CD14-positive monocyte (primary cell): Measurements from ENCODE around the gene XKR7. TPM values are rescaled to one million over a fixed set of nuclear protein-coding genes. Genes with fewer than 3 reads are reported as not detected.

Experiments
- DNase-seq, 3 donors: peaks; one replicate each; pipeline ENCODE4 v3.0.0-alpha.2; 2011 to 2022
- H2AFZ ChIP-seq: 2 replicates; pipeline ENCODE4 v1.6.0; 2012; ENCODE audit warnings: mild to moderate bottlenecking, low read depth, low read length, inconsistent platforms; ENCODE audit not compliant: insufficient read depth, poor library complexity, severe bottlenecking
- H3K27ac ChIP-seq, 2 donors: 1 replicate in 1 of 2; 2 replicates in 1 of 2; pipeline ENCODE4 v1.5.1; 2012 to 2013; ENCODE audit warnings: low read length in 2 of 2, control low read depth in 1 of 2, inconsistent platforms in 1 of 2, low read depth in 1 of 2, mild to moderate bottlenecking in 1 of 2
- H3K27me3 ChIP-seq, 2 donors: one replicate each; pipeline versions ENCODE4 v1.6.0 to v1.6.1; 2011 to 2013; ENCODE audit warnings: low read length in 2 of 2; ENCODE audit not compliant: control insufficient read depth in 2 of 2, insufficient read depth in 2 of 2
- H3K36me3 ChIP-seq, 2 donors: replicated peaks in 1 of 2; 1 replicate in 1 of 2; 2 replicates in 1 of 2; pipeline versions ENCODE4 v1.5.1 to v1.6.1; 2012 to 2013; ENCODE audit warnings: low read length in 2 of 2, control low read depth in 1 of 2, inconsistent platforms in 1 of 2, mild to moderate bottlenecking in 1 of 2; ENCODE audit not compliant: insufficient read depth in 2 of 2, control insufficient read depth in 1 of 2
- H3K4me1 ChIP-seq, 2 donors: 1 replicate in 1 of 2; 2 replicates in 1 of 2; pipeline versions ENCODE4 v1.5.1 to v1.6.1; 2012 to 2013; ENCODE audit warnings: low read length in 2 of 2, control low read depth in 1 of 2, inconsistent platforms in 1 of 2, mild to moderate bottlenecking in 1 of 2, moderate library complexity in 1 of 2; ENCODE audit not compliant: insufficient read depth in 2 of 2, control insufficient read depth in 1 of 2
- H3K4me2 ChIP-seq: replicated peaks from 2 replicates; pipeline ENCODE3; 2012; ENCODE audit warnings: low read length, moderate library complexity, mild to moderate bottlenecking; ENCODE audit not compliant: poor library complexity, severe bottlenecking; ENCODE audit errors: extremely low read depth
- H3K4me3 ChIP-seq, 3 experiments: fragments of 200-600 bp in 1 of 3; sonication (generic) in 1 of 3; replicated peaks in 1 of 3; 1 replicate in 2 of 3; 2 replicates in 1 of 3; pipeline ENCODE4 v1.5.1; 2011 to 2013; ENCODE audit warnings: low read length in 3 of 3, mild to moderate bottlenecking in 3 of 3, control low read depth in 2 of 3, low read depth in 2 of 3, inconsistent platforms in 1 of 3, moderate library complexity in 1 of 3
- H3K79me2 ChIP-seq: 2 replicates; pipeline ENCODE4 v1.6.0; 2012; ENCODE audit warnings: mild to moderate bottlenecking, control low read depth, inconsistent platforms, low read length, moderate library complexity; ENCODE audit not compliant: insufficient read depth
- H3K9ac ChIP-seq: 2 replicates; pipeline ENCODE4 v1.6.0; 2017; ENCODE audit warnings: low read length, mild to moderate bottlenecking; ENCODE audit not compliant: insufficient read depth, poor library complexity, severe bottlenecking
- H3K9me3 ChIP-seq, 2 donors: replicated peaks in 1 of 2; 1 replicate in 1 of 2; 2 replicates in 1 of 2; pipeline versions ENCODE4 v1.5.1 to v1.6.1; 2012 to 2013; ENCODE audit warnings: low read length in 2 of 2, control low read depth in 1 of 2; ENCODE audit not compliant: control insufficient read depth in 1 of 2, insufficient read depth in 1 of 2
- H4K20me1 ChIP-seq: 2 replicates; pipeline ENCODE4 v1.6.0; 2012; ENCODE audit warnings: mild to moderate bottlenecking, low read length, control low read depth, moderate library complexity; ENCODE audit not compliant: insufficient read depth
- H3K27ac Mint-ChIP-seq, 7 donors: one replicate each; pipeline ENCODE4 v1.8.0; 2020; ENCODE audit warnings: mild to moderate bottlenecking in 7 of 7, mixed read lengths in 7 of 7, moderate library complexity in 6 of 7, inconsistent platforms in 2 of 7
- H3K27me3 Mint-ChIP-seq, 3 donors: one replicate each; pipeline ENCODE4 v1.8.0; 2021 to 2022; ENCODE audit warnings: low read depth in 3 of 3, mild to moderate bottlenecking in 3 of 3, mixed read lengths in 3 of 3, moderate library complexity in 3 of 3, inconsistent platforms in 1 of 3
- H3K36me3 Mint-ChIP-seq, 2 donors: one replicate each; pipeline ENCODE4 v1.8.0; 2020; ENCODE audit warnings: mixed read lengths in 2 of 2, inconsistent platforms in 1 of 2, mild to moderate bottlenecking in 1 of 2
- H3K4me1 Mint-ChIP-seq: one replicate; pipeline ENCODE4 v1.8.0; 2020; ENCODE audit warnings: mild to moderate bottlenecking, mixed read lengths
- H3K4me3 Mint-ChIP-seq, 2 donors: one replicate each; pipeline ENCODE4 v1.8.0; 2020; ENCODE audit warnings: mild to moderate bottlenecking in 2 of 2, mixed read lengths in 2 of 2, moderate library complexity in 1 of 2
- H3K9me3 Mint-ChIP-seq, 7 donors: one replicate each; pipeline ENCODE4 v1.8.0; 2020 to 2022; ENCODE audit warnings: mixed read lengths in 7 of 7, mild to moderate bottlenecking in 6 of 7, moderate library complexity in 6 of 7, inconsistent platforms in 2 of 7
- WGBS: methylation state at CpG from one replicate; pipeline ENCODE4 v1.1.5; 2013; ENCODE audit warnings: missing lambda C conversion rate; ENCODE audit not compliant: insufficient coverage; 5-methylcytosine and 5-hydroxymethylcytosine counted together
- intact Hi-C, 2 donors: fragments of 100-400 bp; cut with micrococcal nuclease; formaldehyde crosslinking; loops; one replicate each; pipeline versions ENCODE4 v1.15.0 to v1.15.1; 2023
- polyA plus RNA-seq, 3 donors: library from polyadenylated mRNA; depleted of rRNA in 1 of 3; unstranded in 2 of 3; stranded (reverse) in 1 of 3; fragments of 300-500 nt in 2 of 3; fragments of >200 nt in 1 of 3; fragmentation: Illumina TruSeq in 2 of 3; gene quantifications; 1 replicate in 2 of 3; 2 replicates in 1 of 3; pipeline ENCODE4 v1.2.3, GENCODE V29; 2012 to 2021
- TF ChIP-seq, protein P1 (sequence below): fragments of 200-600 bp; IDR thresholded peaks from one replicate; pipeline ENCODE4 v1.8.0; 2022; ENCODE audit warnings: antibody characterized with exemption, mild to moderate bottlenecking

The XKR7 gene
- polyA plus RNA-seq, 3 donors: 0.02 to 0.43 TPM; not detected in 1

GRCh38 chr20:31953556-31954148 is 14.3 kb upstream of the XKR7 start:
- Histone ChIP-seq H4K20me1 (peaks cover 19% of the 10 kb centered on the region), H3K4me2 (no peak overlapping the region), H3K36me3 (peaks cover 14 to 17% of the 10 kb centered on the region in 2 donors), H3K27me3 (peaks cover 0 to 6% of the 10 kb centered on the region in 2 donors), H2AFZ (no peak overlapping the region), H3K79me2 (peaks cover 21% of the 10 kb centered on the region), H3K4me3 (no peak overlapping the region), H3K9ac (no peak overlapping the region), H3K27ac (no peak overlapping the region), H3K4me1 (peaks cover 12 to 13% of the 10 kb centered on the region in 2 donors), H3K9me3 (no peaks in the 10 kb centered on the region)
- H3K4me1 Mint-ChIP-seq: peaks cover 16% of the 10 kb centered on the region
- intact Hi-C loops: loop anchor here (5.0 kb wide), 3 partner anchors 76 to 131 kb away; no protein-coding TSS in a partner anchor
- H3K9me3 Mint-ChIP-seq: peaks cover 0 to under 1% (median 0%) of the 10 kb centered on the region in 7 donors
- TF ChIP-seq, protein P1, sequence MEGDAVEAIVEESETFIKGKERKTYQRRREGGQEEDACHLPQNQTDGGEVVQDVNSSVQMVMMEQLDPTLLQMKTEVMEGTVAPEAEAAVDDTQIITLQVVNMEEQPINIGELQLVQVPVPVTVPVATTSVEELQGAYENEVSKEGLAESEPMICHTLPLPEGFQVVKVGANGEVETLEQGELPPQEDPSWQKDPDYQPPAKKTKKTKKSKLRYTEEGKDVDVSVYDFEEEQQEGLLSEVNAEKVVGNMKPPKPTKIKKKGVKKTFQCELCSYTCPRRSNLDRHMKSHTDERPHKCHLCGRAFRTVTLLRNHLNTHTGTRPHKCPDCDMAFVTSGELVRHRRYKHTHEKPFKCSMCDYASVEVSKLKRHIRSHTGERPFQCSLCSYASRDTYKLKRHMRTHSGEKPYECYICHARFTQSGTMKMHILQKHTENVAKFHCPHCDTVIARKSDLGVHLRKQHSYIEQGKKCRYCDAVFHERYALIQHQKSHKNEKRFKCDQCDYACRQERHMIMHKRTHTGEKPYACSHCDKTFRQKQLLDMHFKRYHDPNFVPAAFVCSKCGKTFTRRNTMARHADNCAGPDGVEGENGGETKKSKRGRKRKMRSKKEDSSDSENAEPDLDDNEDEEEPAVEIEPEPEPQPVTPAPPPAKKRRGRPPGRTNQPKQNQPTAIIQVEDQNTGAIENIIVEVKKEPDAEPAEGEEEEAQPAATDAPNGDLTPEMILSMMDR: no peak
- 100% methylated on average over 1 of the region's 6 CpGs for WGBS
- H3K27ac Mint-ChIP-seq: no peak overlapping the region
- peaks cover 12 to 15% of the 10 kb centered on the region in 2 donors for H3K36me3 Mint-ChIP-seq
- no peak overlapping the region for H3K4me3 Mint-ChIP-seq
- peaks cover 10 to 17% (median 15%) of the 10 kb centered on the region in 3 donors for H3K27me3 Mint-ChIP-seq
- no peak for DNase-seq

DNA sequence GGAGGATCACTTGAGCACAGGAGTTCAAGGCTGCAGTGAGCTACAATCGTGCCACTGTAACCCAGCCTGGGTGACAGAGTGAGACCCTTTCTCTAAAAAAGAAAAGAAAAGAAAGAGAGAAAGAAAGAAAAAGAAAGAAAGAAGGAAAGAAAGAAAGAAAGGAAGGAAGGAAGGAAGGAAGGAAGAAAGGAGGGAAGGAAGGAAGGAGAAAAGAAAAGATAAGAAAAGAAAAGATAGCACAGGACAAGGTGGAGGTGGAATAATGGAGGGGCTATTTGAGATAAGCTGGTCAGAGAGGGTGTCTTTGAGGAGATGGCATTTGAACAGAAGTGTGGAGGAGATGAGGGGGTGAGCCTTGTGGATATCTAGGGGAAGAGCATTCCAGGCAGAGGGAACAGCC is 13.5 kb upstream of the XKR7 start:
- Mint-ChIP-seq H3K27ac (no peak overlapping the region), H3K4me3 (no peak overlapping the region), H3K36me3 (peaks cover 6 to 8% of the 10 kb centered on the region in 2 donors), H3K27me3 (peaks cover 12 to 17% (median 15%) of the 10 kb centered on the region in 3 donors), H3K9me3 (no peaks in the 10 kb centered on the region), H3K4me1 (peaks cover 16% of the 10 kb centered on the region)
- no peak overlapping the region for H3K27ac ChIP-seq
- H3K4me2 ChIP-seq: no peak overlapping the region
- no peak overlapping the region for H3K4me3 ChIP-seq
- peaks cover 13% of the 10 kb centered on the region for H4K20me1 ChIP-seq
- H3K27me3 ChIP-seq: peaks cover 0 to 6% of the 10 kb centered on the region in 2 donors
- no peak for DNase-seq
- H3K9ac ChIP-seq: no peak overlapping the region
- peaks cover 12 to 13% of the 10 kb centered on the region in 2 donors for H3K4me1 ChIP-seq
- TF ChIP-seq, protein P1: no peak
- intact Hi-C loops: loop anchor here (5.0 kb wide), 3 partner anchors 77 to 132 kb away; no protein-coding TSS in a partner anchor
- H2AFZ ChIP-seq: no peak overlapping the region
- no peaks in the 10 kb centered on the region for H3K9me3 ChIP-seq
- peaks cover 21% of the 10 kb centered on the region for H3K79me2 ChIP-seq
- 100% methylated on average over 1 of the region's 1 CpG for WGBS
- H3K36me3 ChIP-seq: peaks cover 7 to 9% of the 10 kb centered on the region in 2 donors
